SIG-M5 treated with dmso at 0.1 percent for 504 hours (cell line): ENCODE data around the gene PPP1R16B.
"Not testable (repeated sequence)": the region's sequence is repeated elsewhere in the genome, so short reads cannot be mapped to it uniquely, and the experiment has no call there.

Experiments
- DNase-seq: peaks from one replicate; lab custom pipeline; 2025; ENCODE audit not compliant: unreplicated experiment; lab: John Stamatoyannopoulos, UW

Gene PPP1R16B

GRCh38 chr20:38843346-38843745, 37.8 kb downstream of the PPP1R16B start:
- no peak for DNase-seq

GRCh38 chr20:38844963-38845362, 39.5 kb downstream of the PPP1R16B start:
- no peak for DNase-seq

- no peak for DNase-seq
Measured at GRCh38 chr20:38847840-38848239, 42.3 kb downstream of the PPP1R16B start.

GRCh38 chr20:38853759-38854158, 48.3 kb downstream of the PPP1R16B start:
- no peak for DNase-seq

DNA sequence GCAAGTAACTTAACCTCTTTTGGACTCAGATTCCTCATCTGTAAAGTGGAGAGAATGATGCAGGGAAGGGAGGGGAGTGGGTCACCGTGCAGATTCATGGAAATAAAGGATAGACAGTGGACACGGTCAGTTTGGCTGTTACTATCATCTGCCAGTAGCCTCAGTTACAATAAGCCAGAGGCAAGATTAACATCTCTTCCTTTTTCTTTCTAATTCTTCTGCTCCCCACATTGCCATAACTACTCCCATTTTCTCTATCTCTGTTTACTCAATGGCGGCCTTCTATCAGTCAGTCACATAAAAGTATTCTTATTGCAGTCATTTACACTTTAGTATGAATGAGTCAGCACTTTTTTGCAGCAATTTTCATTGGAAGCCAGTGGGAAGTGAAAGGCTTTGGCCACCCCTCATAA, 49.2 kb downstream of the PPP1R16B start:
- DNase-seq, result no peak

- no peak for DNase-seq
Measured at GRCh38 chr20:38855356-38855755, 49.9 kb downstream of the PPP1R16B start.

DNA sequence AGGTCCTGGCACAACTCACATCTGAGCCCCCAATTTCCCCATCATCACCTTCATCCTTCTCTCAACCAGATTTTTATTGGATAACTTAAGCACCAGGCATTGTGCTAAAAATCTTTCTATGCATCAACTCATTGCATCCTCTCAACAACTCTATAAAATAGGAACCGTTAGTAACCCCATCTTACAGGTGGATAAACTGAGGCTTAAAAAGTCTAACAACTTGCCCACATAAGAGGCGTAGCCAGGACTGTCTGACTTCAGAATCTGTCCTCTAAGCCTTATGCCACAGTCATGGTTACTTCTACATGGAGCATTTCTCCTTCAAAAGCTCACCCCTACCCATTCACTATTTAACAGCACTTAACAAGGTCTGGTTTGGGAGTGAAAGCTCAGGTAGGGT, 51.1 kb downstream of the PPP1R16B start:
- DNase-seq, result no peak

DNA sequence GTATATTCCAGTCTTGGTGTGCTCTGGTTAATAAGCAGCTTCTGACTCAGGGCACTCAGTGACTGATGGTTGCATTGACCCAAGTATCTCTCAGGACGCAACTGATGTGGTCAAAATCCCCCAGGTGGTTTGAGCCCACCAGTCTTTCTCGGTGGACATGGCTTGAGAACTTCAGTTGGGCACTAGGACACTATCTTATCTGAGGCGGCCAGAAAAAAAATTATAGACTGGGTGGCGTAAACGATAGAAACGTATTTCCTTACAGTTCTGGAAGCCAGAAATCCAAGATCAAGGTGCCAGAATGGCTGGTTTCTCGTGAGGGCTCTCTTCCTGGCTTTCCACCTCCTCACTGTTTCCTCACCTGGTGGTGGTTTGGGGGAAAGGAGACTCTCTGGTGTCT, 52.2 kb downstream of the PPP1R16B start:
- DNase-seq, result no peak

GRCh38 chr20:38859070-38859690, 53.7 kb downstream of the PPP1R16B start:
- DNase-seq, result peak; percentile 82

- not testable (repeated sequence) for DNase-seq
Measured at GRCh38 chr20:38859857-38860256, 54.4 kb downstream of the PPP1R16B start.

DNA sequence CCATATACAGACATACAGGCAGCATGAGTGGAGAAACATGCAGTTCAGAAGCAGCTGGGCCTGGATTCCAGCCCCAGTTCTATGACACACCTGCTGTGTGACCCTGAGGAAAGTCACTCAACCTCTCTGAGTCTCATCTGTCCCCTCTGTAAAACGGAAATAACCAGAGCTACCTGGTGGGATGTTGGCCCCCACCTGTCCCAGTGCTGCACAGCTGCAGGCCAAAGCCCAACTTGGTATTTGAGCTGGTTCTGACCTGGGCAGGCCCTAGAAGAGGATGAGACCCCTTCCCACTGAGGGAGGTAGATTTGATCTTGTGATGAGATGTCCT, 55.5 kb downstream of the PPP1R16B start:
- no peak for DNase-seq

DNA sequence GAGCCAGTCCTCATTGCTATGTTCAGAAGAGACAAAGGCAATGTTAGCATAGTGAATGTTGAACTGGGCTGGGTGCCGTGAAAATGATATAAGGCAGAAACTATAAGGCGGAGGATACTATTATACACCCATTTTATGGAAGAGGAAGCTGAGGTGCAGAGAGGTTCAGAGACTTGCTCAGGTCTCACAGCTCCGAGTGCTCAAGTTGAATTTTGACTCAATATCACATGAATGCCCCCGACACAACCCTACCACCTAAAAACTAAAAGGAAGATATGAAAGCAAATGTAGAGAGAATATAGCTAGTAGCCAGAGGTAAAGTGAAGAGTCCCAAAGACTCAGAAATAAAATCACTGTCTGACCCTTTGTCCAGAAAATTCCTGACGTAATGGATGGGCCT, 56.7 kb downstream of the PPP1R16B start:
- DNase-seq, result no peak

DNA sequence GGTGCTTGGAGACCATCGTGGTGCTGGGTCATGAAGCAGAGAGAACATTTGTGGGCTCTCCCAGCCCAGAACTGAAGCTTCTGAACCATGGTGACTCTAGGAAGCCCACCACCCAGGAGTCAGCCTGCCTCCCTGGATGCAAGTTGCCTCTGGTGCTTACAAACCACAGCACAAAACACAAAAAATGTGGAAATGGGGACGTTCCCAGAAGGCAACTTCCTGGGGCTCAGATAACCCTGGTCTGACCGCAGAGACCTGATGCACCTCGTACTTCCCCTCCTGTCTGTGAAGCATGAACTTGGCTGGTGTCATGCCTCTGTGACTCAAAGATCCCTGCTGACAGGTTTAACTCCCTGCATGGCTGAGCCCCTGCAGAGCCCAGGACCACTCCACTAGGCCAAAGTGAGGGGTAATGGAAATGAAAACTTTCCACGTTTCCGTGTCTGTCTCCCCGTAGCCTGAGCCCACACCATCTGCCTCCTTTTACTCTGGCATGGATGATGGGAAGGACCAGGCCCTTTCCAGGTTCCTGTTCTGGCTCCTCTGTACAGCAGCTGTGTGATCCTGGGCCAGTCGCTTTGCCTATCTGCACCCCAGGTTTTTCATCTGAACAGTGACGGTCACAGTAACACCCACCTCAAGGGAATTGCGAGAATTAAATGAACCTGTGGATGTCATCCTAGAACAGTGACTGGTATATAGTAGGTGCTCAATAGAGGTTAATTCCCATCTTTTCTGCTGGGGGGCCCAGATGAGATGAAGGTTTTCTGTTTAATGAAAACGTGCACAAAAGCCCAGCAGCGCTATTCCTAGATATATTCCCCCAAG, 57.7 kb downstream of the PPP1R16B start:
- DNase-seq, result peak; percentile 73

GRCh38 chr20:38864662-38865061, 59.2 kb downstream of the PPP1R16B start:
- no peak for DNase-seq

DNA sequence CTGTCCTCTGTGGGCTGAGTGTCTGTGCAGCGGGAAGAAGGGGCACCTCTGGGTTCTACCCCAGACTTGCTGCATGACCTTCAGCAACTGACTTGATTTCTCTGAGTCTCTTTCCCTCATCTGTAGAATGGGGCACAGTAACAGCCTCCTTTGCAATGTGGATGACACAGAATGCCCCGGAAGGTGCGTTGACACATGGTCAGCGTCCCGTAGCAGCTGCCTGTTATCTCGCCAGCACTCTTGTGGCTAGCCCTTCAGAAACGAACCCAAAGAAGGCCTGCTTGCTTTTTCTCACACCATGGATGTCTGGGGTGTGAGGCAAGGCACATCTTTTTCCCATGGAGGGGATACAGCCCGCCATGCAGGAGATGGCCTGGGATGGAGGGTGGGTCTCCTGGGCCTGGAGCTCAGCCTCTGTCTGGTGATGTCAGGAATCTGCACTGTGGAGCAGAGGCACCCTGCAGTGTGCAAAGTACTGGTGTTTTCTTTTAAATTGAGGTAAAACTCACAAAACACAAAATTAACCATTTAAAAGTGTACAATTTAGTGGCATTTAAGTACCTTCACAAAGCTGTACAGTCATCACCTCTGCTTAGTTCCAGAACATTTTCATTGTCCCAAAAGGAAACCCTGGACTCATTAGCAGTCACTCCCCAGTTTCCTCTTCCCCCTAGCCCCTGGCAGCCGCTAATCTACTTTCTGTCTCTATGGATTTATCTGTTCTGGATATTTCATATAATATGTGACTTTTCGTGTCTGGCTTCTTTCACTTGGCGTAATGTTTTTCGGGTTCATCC, 61.0 kb downstream of the PPP1R16B start:
- no peak for DNase-seq

- no peak for DNase-seq
Measured at GRCh38 chr20:38867062-38867359, 61.5 kb downstream of the PPP1R16B start.

- DNase-seq, result no peak
Measured at GRCh38 chr20:38870733-38871559, 65.4 kb downstream of the PPP1R16B start.

DNA sequence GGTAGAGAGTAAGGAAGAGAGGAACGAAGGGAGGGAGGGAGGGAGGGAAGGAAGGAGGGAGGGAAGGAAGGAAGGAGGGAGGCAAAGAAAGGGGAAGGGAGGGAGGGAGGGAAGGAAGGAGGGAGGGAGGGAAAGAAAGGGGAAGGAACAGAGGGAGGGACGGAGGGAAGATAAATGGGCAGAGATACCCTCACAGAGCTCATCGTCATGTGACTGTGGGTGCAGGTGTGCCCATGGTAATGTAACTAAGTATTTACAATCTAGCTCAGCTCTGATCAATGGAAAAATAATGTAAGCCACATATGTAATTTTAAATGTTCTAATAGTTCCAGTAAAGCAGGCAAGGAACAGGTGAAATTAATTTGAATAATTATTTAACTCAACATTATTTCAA, 66.1 kb downstream of the PPP1R16B start:
- no peak for DNase-seq

- no peak for DNase-seq
Measured at GRCh38 chr20:38872036-38872435, 66.5 kb downstream of the PPP1R16B start.

DNA sequence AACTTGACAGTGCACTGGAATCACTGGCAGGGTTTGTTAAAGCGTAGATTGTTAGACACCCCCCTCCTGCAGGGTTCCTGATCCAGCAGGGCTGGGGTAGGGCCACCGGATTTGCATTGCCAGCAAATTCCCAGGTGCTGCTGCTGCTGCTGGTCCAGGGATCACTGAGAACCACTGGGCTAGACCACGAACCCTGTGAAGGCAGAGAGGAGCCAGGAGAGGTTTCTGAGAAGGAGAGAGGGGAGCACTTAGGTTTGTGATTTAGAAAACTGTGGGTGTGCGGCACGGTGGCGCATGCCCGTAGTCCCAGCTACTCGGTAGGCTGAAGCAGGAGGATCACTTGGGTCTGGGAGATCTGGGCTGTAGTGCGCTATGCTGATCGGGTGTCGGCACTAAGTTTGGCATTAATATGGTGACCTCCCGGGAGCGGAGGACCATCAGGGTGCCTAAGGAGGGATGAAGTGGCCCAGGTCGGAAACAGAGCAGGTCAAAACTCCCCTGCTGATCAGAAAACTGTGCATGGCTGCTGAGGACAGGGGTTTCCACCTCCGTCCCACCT, 67.1 kb downstream of the PPP1R16B start:
- no peak for DNase-seq

DNA sequence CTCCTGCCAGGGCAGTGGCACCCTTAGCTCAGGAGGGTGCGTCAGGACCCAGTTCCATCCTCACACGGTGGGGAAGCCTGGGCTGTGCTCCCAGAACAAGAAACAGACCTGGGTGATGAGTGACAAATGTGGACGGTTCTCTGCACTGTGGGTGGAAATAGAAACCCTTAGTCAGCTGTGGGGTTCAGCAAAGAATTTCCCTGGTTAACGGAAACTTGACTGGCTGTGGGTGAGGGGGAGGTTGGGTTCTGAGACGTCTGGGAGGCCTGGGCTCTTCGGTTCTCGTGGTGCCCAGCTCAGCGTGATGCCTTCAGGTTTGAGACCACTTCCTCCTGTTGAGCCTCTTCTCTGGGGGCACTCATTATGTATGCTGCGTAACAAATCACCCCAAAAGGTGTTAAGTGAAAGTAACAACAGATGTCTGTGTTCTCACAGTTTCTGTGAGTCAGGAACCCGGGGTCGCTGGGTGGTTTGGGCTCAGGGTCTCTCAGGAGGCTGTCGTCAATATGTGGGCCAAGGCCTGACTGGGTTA, 67.6 kb downstream of the PPP1R16B start:
- DNase-seq, result no peak
